HG02798 (cell line): ENCODE results near the gene KCTD10.
"Not testable (repeated sequence)": the region's sequence is repeated elsewhere in the genome, so short reads cannot be mapped to it uniquely, and the experiment has no call there.

ENCODE experiments used
- ATAC-seq: cut with Tn5 transposase; IDR thresholded peaks from one replicate; pipeline ENCODE4 v1.9.1; 2021; ENCODE audit warnings: mild to moderate bottlenecking; ENCODE audit not compliant: unreplicated experiment, poor library complexity

The KCTD10 gene

GRCh38 chr12:109450980-109451379, 26.1 kb downstream of the KCTD10 start:
- no peak for ATAC-seq

GRCh38 chr12:109449845-109450532, 27.1 kb downstream of the KCTD10 start:
- ATAC-seq, result no peak

GRCh38 chr12:109448707-109449390, 28.3 kb downstream of the KCTD10 start:
- ATAC-seq, result no peak

- no peak for ATAC-seq
These were observed 28.8 kb downstream of the KCTD10 start for GRCh38 chr12:109448272-109448671.

- ATAC-seq, result no peak
These were observed 29.6 kb downstream of the KCTD10 start for GRCh38 chr12:109447482-109447881.

GRCh38 chr12:109446869-109447268, 30.2 kb downstream of the KCTD10 start:
- no peak for ATAC-seq

GRCh38 chr12:109445191-109445609, 31.9 kb downstream of the KCTD10 start:
- no peak for ATAC-seq

GRCh38 chr12:109444259-109444658, 32.8 kb downstream of the KCTD10 start:
- no peak for ATAC-seq

- no peak for ATAC-seq
These were observed 33.3 kb downstream of the KCTD10 start for GRCh38 chr12:109443794-109444193.

- no peak for ATAC-seq
These were observed 36.1 kb downstream of the KCTD10 start for GRCh38 chr12:109440851-109441490.

- not testable (repeated sequence) for ATAC-seq
These were observed 37.1 kb downstream of the KCTD10 start for GRCh38 chr12:109439951-109440350.

GRCh38 chr12:109439181-109439580, 37.9 kb downstream of the KCTD10 start:
- ATAC-seq, result no peak

- no peak for ATAC-seq
These were observed 40.9 kb downstream of the KCTD10 start for GRCh38 chr12:109436188-109436560.

- ATAC-seq, result no peak
These were observed 41.5 kb downstream of the KCTD10 start for GRCh38 chr12:109435428-109436187.

GRCh38 chr12:109434582-109434981, 42.5 kb downstream of the KCTD10 start:
- ATAC-seq, result no peak

GRCh38 chr12:109433618-109434017, 43.5 kb downstream of the KCTD10 start:
- no peak for ATAC-seq

- no peak for ATAC-seq
These were observed 44.2 kb downstream of the KCTD10 start for GRCh38 chr12:109432842-109433304.

GRCh38 chr12:109432431-109432830, 44.7 kb downstream of the KCTD10 start:
- ATAC-seq, result no peak

- ATAC-seq, result no peak
These were observed 46.9 kb downstream of the KCTD10 start for GRCh38 chr12:109430244-109430643.

- not testable (repeated sequence) for ATAC-seq
These were observed 48.3 kb downstream of the KCTD10 start for GRCh38 chr12:109428804-109429203.
